Measurements from ENCODE around the gene RGS12.

Gene RGS12

DNA sequence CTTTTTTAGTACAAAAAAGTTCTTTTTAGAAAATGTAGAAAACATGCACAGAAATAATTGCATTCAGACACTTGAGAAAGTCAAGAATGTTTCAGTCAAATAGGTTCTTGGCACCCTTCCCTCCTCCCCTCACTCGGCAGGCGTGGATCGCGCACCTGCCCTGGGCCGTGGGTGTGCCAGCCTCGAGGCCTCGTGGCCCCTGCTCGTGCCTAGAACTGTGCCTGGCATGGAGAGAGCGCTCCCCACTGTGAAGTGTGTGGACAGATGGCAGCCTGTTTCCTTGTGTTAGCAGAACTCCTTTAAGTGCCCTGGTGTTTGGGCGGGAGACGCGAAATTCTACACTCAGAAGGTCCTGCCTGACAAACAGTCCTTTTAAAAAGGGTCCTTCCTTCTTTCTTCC lies 14.7 kb downstream of the RGS12 start:
- Histone ChIP-seq H4K20me1 (ENCODE audit: insufficient read depth, low read length) (no peaks in the 10 kb centered on the region), H2AFZ (ENCODE audit: low read length) (no peak overlapping the region), H3K27me3 (ENCODE audit: insufficient read depth, low read length) (no peaks in the 10 kb centered on the region), H3K9me2 (ENCODE audit: low read depth, low read length) (no peaks in the 10 kb centered on the region), H3K9me3 (ENCODE audit: low read length) (no peaks in the 10 kb centered on the region), H3F3A (ENCODE audit: insufficient read depth, low read length) (no peaks in the 10 kb centered on the region), H3K4me1 (ENCODE audit: insufficient read depth, low read length, severe bottlenecking) (no peaks in the 10 kb centered on the region), H3K79me2 (ENCODE audit: insufficient read depth, low read length) (no peaks in the 10 kb centered on the region), H3K27ac (ENCODE audit: low read depth, low read length, poor library complexity, severe bottlenecking) (no peak overlapping the region), H3K4me2 (ENCODE audit: low read length) (no peak overlapping the region), H3K4me3 (ENCODE audit: low read depth, low read length, poor library complexity, severe bottlenecking) (no peak overlapping the region), H3K36me3 (ENCODE audit: insufficient read depth, low read length) (no peaks in the 10 kb centered on the region), H3K9ac (ENCODE audit: low read length) (no peak overlapping the region)
- TF ChIP-seq, protein P1, sequence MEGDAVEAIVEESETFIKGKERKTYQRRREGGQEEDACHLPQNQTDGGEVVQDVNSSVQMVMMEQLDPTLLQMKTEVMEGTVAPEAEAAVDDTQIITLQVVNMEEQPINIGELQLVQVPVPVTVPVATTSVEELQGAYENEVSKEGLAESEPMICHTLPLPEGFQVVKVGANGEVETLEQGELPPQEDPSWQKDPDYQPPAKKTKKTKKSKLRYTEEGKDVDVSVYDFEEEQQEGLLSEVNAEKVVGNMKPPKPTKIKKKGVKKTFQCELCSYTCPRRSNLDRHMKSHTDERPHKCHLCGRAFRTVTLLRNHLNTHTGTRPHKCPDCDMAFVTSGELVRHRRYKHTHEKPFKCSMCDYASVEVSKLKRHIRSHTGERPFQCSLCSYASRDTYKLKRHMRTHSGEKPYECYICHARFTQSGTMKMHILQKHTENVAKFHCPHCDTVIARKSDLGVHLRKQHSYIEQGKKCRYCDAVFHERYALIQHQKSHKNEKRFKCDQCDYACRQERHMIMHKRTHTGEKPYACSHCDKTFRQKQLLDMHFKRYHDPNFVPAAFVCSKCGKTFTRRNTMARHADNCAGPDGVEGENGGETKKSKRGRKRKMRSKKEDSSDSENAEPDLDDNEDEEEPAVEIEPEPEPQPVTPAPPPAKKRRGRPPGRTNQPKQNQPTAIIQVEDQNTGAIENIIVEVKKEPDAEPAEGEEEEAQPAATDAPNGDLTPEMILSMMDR (IDR thresholded peaks at IDR 0.05; ENCODE audit: low read length): no peak
- no peak for TF ChIP-seq EZH2 (IDR thresholded peaks at IDR 0.05; ENCODE audit: borderline replicate concordance, low read length)

DNA sequence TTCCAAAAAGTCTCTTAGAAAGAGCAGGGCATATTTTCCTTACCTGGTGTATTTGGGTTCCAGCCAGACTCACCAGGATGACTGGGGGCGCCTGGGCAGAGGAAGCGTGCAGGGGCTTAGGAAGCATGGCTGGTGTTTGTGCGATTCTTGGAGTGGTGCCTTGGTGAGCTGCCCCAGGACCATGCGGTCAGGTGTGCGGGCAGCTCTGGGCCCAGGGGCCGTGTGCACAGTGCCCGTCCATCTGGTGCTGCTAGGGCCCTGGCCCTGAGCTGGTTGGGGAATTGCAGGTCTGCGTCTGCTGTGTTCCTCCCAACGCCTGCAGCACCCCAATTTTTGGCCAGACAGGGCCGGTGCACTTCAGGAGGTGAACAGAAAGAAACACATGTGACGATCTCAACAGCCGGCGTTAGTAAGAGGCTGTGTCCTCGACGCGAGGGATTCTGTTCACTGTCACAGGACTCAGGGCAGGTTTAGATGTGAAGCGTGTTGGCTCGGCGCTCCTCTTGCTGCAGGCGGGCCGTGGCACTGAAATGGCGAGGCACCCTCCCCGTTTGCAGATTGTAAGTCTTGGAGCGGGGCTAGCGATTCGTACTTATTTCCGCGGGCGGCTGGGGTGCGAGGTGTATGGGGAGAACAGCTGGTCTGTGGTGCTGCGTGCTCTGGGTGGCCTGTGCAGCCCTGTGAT lies 15.2 kb downstream of the RGS12 start:
- H3K4me3 ChIP-seq (ENCODE audit: low read depth, low read length, poor library complexity, severe bottlenecking): no peak overlapping the region
- no peak overlapping the region for H2AFZ ChIP-seq (ENCODE audit: low read length)
- H3K79me2 ChIP-seq (ENCODE audit: insufficient read depth, low read length): no peaks in the 10 kb centered on the region
- TF ChIP-seq, protein P1 (IDR thresholded peaks at IDR 0.05; ENCODE audit: low read length): no peak
- TF ChIP-seq EZH2 (IDR thresholded peaks at IDR 0.05; ENCODE audit: borderline replicate concordance, low read length): no peak
- H3K4me2 ChIP-seq (ENCODE audit: low read length): no peak overlapping the region
- no peaks in the 10 kb centered on the region for H3F3A ChIP-seq (ENCODE audit: insufficient read depth, low read length)
- H4K20me1 ChIP-seq (ENCODE audit: insufficient read depth, low read length): no peaks in the 10 kb centered on the region
- H3K4me1 ChIP-seq (ENCODE audit: insufficient read depth, low read length, severe bottlenecking): no peaks in the 10 kb centered on the region
- H3K9ac ChIP-seq (ENCODE audit: low read length): no peak overlapping the region
- H3K9me2 ChIP-seq (ENCODE audit: low read depth, low read length): no peaks in the 10 kb centered on the region
- no peaks in the 10 kb centered on the region for H3K36me3 ChIP-seq (ENCODE audit: insufficient read depth, low read length)
- H3K27ac ChIP-seq (ENCODE audit: low read depth, low read length, poor library complexity, severe bottlenecking): no peak overlapping the region
- H3K27me3 ChIP-seq (ENCODE audit: insufficient read depth, low read length): no peaks in the 10 kb centered on the region
- no peaks in the 10 kb centered on the region for H3K9me3 ChIP-seq (ENCODE audit: low read length)

DNA sequence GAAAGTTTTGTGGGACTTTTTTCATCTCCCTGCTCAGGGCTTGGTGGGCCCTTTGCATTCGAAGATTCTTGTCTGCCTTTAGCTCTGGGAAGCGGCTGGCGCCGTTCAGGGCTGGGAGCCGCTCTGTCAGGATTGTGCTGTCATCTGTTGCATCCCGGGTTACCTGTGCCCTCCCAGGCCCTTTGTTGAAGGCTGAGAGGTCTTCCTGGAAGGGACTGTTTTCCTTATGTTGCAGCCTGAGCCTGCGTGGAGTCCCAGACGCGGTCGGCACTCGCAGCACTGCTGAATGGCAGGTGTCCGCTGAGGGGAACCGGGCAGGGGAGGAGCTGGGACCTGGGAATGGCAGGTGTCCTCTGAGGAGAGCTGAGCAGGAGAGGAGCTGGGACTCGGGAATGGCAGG lies 15.9 kb downstream of the RGS12 start:
- TF ChIP-seq EZH2 (IDR thresholded peaks at IDR 0.05; ENCODE audit: borderline replicate concordance, low read length): no peak
- TF ChIP-seq, protein P1 (IDR thresholded peaks at IDR 0.05; ENCODE audit: low read length): no peak
- H3K4me1 ChIP-seq (ENCODE audit: insufficient read depth, low read length, severe bottlenecking): no peaks in the 10 kb centered on the region
- H3K36me3 ChIP-seq (ENCODE audit: insufficient read depth, low read length): no peaks in the 10 kb centered on the region
- no peak overlapping the region for H3K4me2 ChIP-seq (ENCODE audit: low read length)
- H3K27me3 ChIP-seq (ENCODE audit: insufficient read depth, low read length): no peaks in the 10 kb centered on the region
- H3K27ac ChIP-seq (ENCODE audit: low read depth, low read length, poor library complexity, severe bottlenecking): no peak overlapping the region
- H4K20me1 ChIP-seq (ENCODE audit: insufficient read depth, low read length): no peaks in the 10 kb centered on the region
- no peaks in the 10 kb centered on the region for H3F3A ChIP-seq (ENCODE audit: insufficient read depth, low read length)
- H3K9me3 ChIP-seq (ENCODE audit: low read length): no peaks in the 10 kb centered on the region
- H3K79me2 ChIP-seq (ENCODE audit: insufficient read depth, low read length): no peaks in the 10 kb centered on the region
- H3K4me3 ChIP-seq (ENCODE audit: low read depth, low read length, poor library complexity, severe bottlenecking): no peak overlapping the region
- H3K9me2 ChIP-seq (ENCODE audit: low read depth, low read length): no peaks in the 10 kb centered on the region
- H2AFZ ChIP-seq (ENCODE audit: low read length): no peak overlapping the region
- no peak overlapping the region for H3K9ac ChIP-seq (ENCODE audit: low read length)

All from OCI-LY1 (cell line).